ENCODE results near the gene BCDIN3D.

BCDIN3D gene

GRCh38 chr12:49824895-49825294, 18.0 kb downstream of the BCDIN3D start:
- no peak for TF ChIP-seq CTCF (IDR thresholded peaks at IDR 0.05)

GRCh38 chr12:49824416-49824815, 18.5 kb downstream of the BCDIN3D start:
- no peak for TF ChIP-seq CTCF (IDR thresholded peaks at IDR 0.05)

- no peak for TF ChIP-seq CTCF (IDR thresholded peaks at IDR 0.05)
Observed at GRCh38 chr12:49823951-49824350, 19.0 kb downstream of the BCDIN3D start.

GRCh38 chr12:49823350-49823749, 19.6 kb downstream of the BCDIN3D start:
- no peak for TF ChIP-seq CTCF (IDR thresholded peaks at IDR 0.05)

GRCh38 chr12:49821373-49822287, 21.3 kb downstream of the BCDIN3D start:
- TF ChIP-seq CTCF (IDR thresholded peaks at IDR 0.05), result no peak

- TF ChIP-seq CTCF (IDR thresholded peaks at IDR 0.05), result no peak
Observed at GRCh38 chr12:49819786-49820185, 23.1 kb downstream of the BCDIN3D start.

- no peak for TF ChIP-seq CTCF (IDR thresholded peaks at IDR 0.05)
Observed at GRCh38 chr12:49818241-49818895, 24.5 kb downstream of the BCDIN3D start.

Measured in LNCAP (cell line).